HK-2 (cell line): ENCODE data around the gene TMTC1.

Experiments
- DNase-seq: peaks from one replicate; pipeline ENCODE4 v3.0.0-alpha.2; 2018; ENCODE audit not compliant: unreplicated experiment

The TMTC1 gene

DNA sequence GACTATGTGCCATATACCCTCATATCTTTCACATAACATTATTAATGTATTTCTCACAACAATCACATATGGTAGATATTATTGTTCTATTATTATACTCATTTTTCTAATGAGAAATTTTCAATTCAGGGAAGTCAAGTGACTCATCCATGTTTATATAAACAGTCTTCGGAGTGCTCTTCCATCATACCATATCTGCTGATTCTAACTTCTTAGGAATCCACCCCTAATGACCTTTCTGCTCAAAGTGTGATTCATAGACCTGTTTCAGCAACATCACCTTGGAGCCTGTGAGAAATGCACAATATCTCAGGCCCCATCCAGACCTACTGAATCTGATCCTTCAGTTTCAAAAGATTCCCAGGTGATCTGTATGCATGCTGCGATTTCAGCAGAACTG is 246.4 kb downstream of the TMTC1 start:
- DNase-seq = no peak

DNA sequence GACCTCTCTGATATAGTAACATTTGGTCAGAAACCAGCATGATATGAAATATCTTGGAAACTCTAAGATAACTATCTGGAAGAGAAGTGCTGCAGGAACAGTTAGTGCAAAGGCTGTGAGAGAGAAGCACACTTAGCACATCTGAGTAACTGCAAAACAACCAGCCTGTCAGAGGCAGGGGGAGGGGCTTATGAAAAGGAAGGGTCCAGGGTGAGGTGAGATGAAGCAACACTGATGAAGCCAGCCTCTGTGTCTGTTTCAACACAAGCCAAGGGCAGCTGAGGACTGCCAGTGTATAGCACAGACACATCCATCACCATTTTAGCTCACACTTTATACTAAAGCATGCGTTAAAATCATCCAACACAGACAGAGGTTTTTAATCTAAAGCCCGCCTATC is 248.8 kb downstream of the TMTC1 start:
- no peak for DNase-seq

- no peak for DNase-seq
Measured at GRCh38 chr12:29533815-29534489, 249.8 kb downstream of the TMTC1 start.

- no peak for DNase-seq
Measured at GRCh38 chr12:29531471-29531870, 252.3 kb downstream of the TMTC1 start.

GRCh38 chr12:29530436-29530835 is 253.3 kb downstream of the TMTC1 start:
- DNase-seq = no peak

DNA sequence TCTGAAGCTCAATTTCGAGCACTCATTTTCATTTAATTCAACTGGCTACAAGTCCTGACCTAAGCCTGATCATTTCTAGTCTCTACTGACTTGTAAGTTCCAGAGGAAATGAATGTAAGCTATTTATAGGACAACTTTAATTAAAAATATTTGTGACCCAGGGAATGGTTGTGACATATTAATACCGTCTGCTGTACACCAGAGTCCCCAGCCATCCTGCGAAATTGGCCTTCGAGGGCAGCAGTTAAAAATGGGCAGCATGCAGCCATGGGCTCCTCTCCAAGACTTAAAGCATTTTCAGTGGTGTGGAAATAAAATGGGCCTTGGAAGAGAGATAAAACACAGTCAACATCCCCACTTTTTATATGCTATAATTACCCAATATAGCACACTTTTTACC is 255.6 kb downstream of the TMTC1 start:
- no peak for DNase-seq

GRCh38 chr12:29521951-29522350 is 261.8 kb downstream of the TMTC1 start:
- no peak for DNase-seq

DNA sequence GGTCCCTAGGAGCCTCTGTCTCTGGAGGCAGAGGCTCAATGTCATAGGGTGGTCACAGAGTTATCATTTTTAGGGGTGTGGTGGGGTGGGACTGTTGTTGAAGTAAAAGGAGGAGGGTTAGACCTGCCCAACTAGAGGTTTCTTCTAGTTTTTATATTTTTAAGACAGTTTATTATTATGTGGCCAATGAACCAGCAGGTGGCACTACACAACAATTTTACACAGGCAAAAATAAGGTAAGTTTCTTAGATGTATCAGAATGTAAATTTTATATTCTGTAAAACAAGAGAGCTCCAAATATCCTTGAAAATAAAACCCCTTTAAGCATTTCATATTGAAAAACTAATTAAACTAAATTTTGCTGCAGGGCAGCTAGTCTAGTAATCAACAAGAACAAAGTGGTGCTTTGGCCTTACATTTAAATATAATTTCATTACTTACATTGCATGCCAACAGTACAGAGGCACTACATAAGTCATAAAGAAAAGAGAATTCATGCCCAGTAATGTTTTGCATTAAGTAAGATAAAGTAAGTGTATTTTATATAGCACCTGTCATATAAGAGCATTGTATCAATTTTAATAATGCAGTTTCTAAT is 264.1 kb downstream of the TMTC1 start:
- DNase-seq = peak; percentile 9

DNA sequence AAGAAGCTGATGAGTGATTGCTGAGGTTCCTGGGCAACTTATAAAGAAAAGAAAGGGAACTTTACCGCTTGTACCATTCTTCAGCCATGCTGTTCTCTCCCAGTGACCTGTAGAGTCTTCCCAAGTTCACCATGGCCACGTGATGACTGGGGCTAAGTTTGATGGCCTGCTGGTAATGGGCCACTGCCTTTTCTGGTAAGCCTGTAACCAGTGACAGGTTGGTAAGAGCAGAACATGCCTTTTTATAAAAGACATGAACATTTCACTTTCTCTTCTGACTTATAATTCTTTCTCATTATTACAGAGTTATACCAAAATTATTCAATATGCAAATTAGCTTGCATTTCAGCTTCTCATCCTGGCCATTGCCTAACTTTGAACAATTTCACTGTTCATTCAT is 265.3 kb downstream of the TMTC1 start:
- no peak for DNase-seq

DNA sequence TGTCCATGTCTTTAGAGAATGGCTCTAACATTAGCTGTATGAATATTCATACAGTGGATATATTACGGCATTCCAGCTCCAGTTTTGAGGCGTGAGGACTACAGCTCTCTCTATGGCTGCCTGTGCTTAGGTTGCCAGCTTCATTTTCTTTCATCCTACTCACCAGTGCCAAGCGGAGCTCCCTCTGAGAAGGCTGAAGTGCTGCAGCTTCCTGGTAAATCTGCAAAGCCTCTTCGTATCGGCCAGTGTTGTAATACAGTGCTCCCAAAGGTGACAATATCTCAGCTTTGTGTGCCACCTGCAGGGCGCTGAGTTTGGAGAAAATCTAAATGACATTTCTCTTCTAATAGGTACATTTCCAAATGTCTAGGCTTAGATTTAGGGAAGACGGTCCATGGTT is 266.5 kb downstream of the TMTC1 start:
- DNase-seq = no peak

GRCh38 chr12:29516431-29516875 is 267.3 kb downstream of the TMTC1 start:
- DNase-seq = no peak

DNA sequence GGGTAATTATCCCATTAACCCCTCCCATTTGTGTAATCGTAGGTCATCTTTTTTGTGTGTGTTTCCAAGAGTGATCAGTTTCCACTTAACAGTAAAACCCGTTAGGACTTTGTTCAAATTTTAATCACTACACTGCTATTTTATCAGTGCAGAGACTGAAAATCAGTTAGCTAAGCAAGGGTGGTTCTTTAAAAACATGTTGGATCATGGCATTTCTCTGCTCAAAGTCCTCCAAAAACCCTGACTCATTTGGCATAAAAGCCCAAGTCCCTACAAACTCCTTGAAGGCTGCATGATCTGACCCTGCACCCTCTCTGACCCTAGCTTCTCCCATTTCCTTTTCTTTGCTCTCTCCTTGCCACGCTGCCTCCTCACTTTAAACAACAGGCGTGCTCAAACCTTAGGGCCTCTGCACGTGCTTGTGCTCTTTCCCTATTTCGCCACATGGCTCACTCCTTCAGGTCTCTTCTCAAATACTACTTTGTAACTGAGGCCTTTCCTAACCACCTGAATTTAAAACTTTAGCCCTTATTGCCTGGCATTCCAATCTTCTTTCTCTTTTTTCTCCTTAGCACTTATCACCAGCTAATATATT is 273.1 kb downstream of the TMTC1 start:
- no peak for DNase-seq

DNA sequence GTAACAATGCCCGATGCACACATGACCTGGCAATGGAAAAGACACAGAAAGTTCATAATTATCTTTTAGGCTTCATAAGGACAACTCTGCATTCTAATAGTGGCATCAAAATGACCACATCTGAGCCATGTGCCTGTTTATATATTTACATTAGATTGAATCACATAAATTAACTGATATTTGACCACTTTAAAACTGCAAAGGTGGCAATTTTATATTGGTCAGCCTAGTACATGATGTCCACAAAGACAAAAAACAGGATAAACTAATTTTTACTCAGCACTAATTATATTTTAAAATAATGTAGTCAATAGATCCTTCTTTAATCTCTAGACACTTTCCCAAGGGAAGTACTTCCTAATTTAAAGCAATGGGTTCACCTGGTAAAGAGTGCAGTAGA is 274.2 kb downstream of the TMTC1 start:
- no peak for DNase-seq

- DNase-seq = no peak
Measured at GRCh38 chr12:29508949-29509348, 274.8 kb downstream of the TMTC1 start.

- no peak for DNase-seq
Measured at GRCh38 chr12:29505122-29505521, 278.6 kb downstream of the TMTC1 start.

- DNase-seq = no peak
Measured at GRCh38 chr12:29503283-29503682, 280.5 kb downstream of the TMTC1 start.

DNA sequence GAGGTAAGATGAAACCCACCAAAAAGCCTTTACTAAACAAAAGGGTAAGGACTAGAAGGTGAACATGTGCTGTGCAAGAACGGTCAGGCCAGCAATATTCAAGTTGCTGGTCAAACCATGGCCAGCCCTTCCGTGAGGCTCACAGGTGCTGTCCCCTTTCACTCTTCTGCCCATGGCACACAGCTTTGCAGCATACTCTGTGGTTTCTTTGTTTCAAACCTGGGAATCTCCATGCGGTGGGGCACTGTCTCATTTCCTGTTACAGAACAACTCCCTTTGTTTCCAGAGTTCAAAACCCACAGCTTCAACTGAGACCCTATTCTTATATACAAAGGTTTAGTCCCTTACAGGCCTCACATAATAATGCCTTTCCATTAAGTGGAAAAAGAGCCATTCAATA is 284.5 kb downstream of the TMTC1 start:
- no peak for DNase-seq

GRCh38 chr12:29497588-29497987 is 286.2 kb downstream of the TMTC1 start, which contains the start of gene OVCH1:
Gene OVCH1, minus strand, starts transcription at chr12:29497686. Its CDS starts 0 bp downstream, at chr12:29497686.
- DNase-seq = no peak

DNA sequence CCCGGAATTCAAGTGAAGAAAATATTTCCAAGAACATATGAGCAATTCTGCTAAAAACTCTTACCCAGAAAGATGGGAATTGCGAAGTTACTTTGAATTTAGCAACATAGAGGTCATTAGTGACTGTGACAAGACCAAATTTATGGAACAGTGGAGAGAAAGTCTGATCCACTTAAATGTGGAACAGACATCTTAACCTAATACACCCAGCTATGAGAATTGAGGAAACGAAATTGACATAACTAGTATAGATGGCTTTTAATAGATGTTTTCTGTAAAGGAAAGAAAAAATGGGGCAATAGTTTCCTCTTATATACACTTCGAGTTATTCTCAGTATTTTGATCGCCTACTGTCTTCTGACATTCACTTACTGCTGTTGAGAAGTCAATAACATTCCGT is 290.9 kb downstream of the TMTC1 start:
- no peak for DNase-seq

- DNase-seq = no peak
Measured at GRCh38 chr12:29486972-29487371, 296.8 kb downstream of the TMTC1 start.

DNA sequence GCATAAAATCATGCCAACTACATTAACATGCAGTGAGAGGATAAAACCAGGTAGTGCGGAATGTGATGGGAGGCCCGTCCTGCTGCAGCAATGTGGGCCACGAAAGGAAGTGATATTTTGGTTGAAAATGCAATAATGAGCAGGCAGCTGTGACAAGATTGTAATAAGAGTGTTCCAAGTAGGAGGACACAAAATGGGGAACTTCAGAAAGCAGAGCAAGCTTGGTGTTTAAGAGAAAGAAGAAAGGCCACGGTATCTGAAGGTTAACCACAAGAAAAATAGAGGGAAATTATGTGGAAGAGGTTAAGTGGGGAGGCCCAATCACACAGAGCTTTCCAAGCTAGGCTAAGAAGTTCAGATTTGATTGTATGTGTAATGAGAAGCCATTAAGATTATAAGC is 320.5 kb downstream of the TMTC1 start:
- DNase-seq = no peak

GRCh38 chr12:29460082-29460481 is 323.7 kb downstream of the TMTC1 start:
- DNase-seq = no peak

GRCh38 chr12:29455087-29455486 is 328.7 kb downstream of the TMTC1 start:
- DNase-seq = no peak
